T-helper 2 cell treated with Interferon-gamma antibody and Interleukin-4, amounts not matched to agents 100 ng/mL and 5 ng/mL, for 36 hours (primary cell): ENCODE data around the gene IRAG1. TPM values are rescaled to one million over a fixed set of nuclear protein-coding genes. Genes with fewer than 3 reads are reported as not detected.
"Not testable (repeated sequence)": the region's sequence is repeated elsewhere in the genome, so short reads cannot be mapped to it uniquely, and the experiment has no call there.

Experiments used
- intact Hi-C: fragments of 100-400 bp; cut with micrococcal nuclease; formaldehyde crosslinking; loops from one replicate; pipeline ENCODE4 v1.15.1; 2023
- total RNA-seq: library from RNA; stranded (reverse); gene quantifications from 2 replicates; pipeline ENCODE4 v1.2.3, GENCODE V29; 2022

The IRAG1 gene
- total RNA-seq, 1 donor from 2014 or later: not detected

GRCh38 chr11:10701982-10702381 is 8.4 kb upstream of the IRAG1 start:
- intact Hi-C loops: no loop called here

- intact Hi-C loops: no loop called here
These were observed 5.5 kb upstream of the IRAG1 start for GRCh38 chr11:10699072-10699471.

- intact Hi-C loops: no loop called here
These were observed 3.7 kb upstream of the IRAG1 start for GRCh38 chr11:10697323-10697620.

GRCh38 chr11:10696468-10697322 is 3.1 kb upstream of the IRAG1 start:
- intact Hi-C loops: no loop called here

GRCh38 chr11:10695833-10696232 is 2.3 kb upstream of the IRAG1 start:
- intact Hi-C loops: no loop called here

GRCh38 chr11:10694486-10695239 is 1.1 kb upstream of the IRAG1 start:
- intact Hi-C loops: no loop called here

GRCh38 chr11:10692531-10693115 is 932 bp downstream of the IRAG1 start:
- intact Hi-C loops: no loop called here

- intact Hi-C loops: no loop called here
These were observed 5.2 kb downstream of the IRAG1 start for GRCh38 chr11:10688401-10688800.

- intact Hi-C loops: no loop called here
These were observed 7.2 kb downstream of the IRAG1 start for GRCh38 chr11:10686311-10686710.

GRCh38 chr11:10683429-10683828 is 10.1 kb downstream of the IRAG1 start:
- intact Hi-C loops: no loop called here

GRCh38 chr11:10680956-10681487 is 12.5 kb downstream of the IRAG1 start:
- intact Hi-C loops: no loop called here

GRCh38 chr11:10680279-10680678 is 13.3 kb downstream of the IRAG1 start:
- intact Hi-C loops: not testable (repeated sequence)

- intact Hi-C loops: no loop called here
These were observed 13.9 kb downstream of the IRAG1 start for GRCh38 chr11:10679644-10680043.

GRCh38 chr11:10678101-10678500 is 15.5 kb downstream of the IRAG1 start:
- intact Hi-C loops: no loop called here

- intact Hi-C loops: no loop called here
These were observed 16.6 kb downstream of the IRAG1 start for GRCh38 chr11:10676919-10677318.

- intact Hi-C loops: no loop called here
These were observed 18.6 kb downstream of the IRAG1 start for GRCh38 chr11:10674911-10675440.

- intact Hi-C loops: no loop called here
These were observed 19.1 kb downstream of the IRAG1 start for GRCh38 chr11:10674440-10674855.

- intact Hi-C loops: no loop called here
These were observed 20.0 kb downstream of the IRAG1 start for GRCh38 chr11:10673501-10674062.

GRCh38 chr11:10670099-10670498 is 23.5 kb downstream of the IRAG1 start:
- intact Hi-C loops: no loop called here

- intact Hi-C loops: no loop called here
These were observed 24.1 kb downstream of the IRAG1 start for GRCh38 chr11:10669258-10670033.

GRCh38 chr11:10667521-10667885 is 26.1 kb downstream of the IRAG1 start:
- intact Hi-C loops: no loop called here
